Activated T-helper 1 cell treated with anti-CD3 and anti-CD28 coated beads, Interleukin-12 subunit alpha, Interleukin-12 subunit beta, Interleukin-2, Interleukin-4 antibody, amounts not matched to agents 30 ng/mL and 10 ng/mL and 1 ng/mL, durations not matched to agents 14 hours and 24 hours and 36 hours (primary cell): ENCODE results near the gene CDKAL1. TPM values are rescaled to one million over a fixed set of nuclear protein-coding genes. Genes with fewer than 3 reads are reported as not detected.

ENCODE experiments used
- DNase-seq: peaks from one replicate; pipeline ENCODE4 v3.0.0; 2021; ENCODE audit warnings: low spot score
- H3K27ac Mint-ChIP-seq: one replicate; pipeline ENCODE4 v1.8.0; 2021; ENCODE audit warnings: mild to moderate bottlenecking, mixed read lengths
- H3K27me3 Mint-ChIP-seq: one replicate; pipeline ENCODE4 v1.8.0; 2022; ENCODE audit warnings: mild to moderate bottlenecking, moderate library complexity, mixed read lengths; ENCODE audit not compliant: insufficient read depth
- H3K36me3 Mint-ChIP-seq: one replicate; pipeline ENCODE4 v1.8.0; 2021; ENCODE audit warnings: low read depth, mixed read lengths
- H3K4me1 Mint-ChIP-seq: one replicate; pipeline ENCODE4 v1.8.0; 2021; ENCODE audit warnings: low read depth, mixed read lengths
- H3K4me3 Mint-ChIP-seq: one replicate; pipeline ENCODE4 v1.8.0; 2021; ENCODE audit warnings: mild to moderate bottlenecking, moderate library complexity, mixed read lengths
- H3K9me3 Mint-ChIP-seq: one replicate; pipeline ENCODE4 v1.8.0; 2021; ENCODE audit warnings: mixed read lengths
- intact Hi-C: fragments of 100-400 bp; cut with micrococcal nuclease; formaldehyde crosslinking; loops from one replicate; pipeline ENCODE4 v1.15.1; 2024
- total RNA-seq: library from RNA; stranded (reverse); gene quantifications from 2 replicates; pipeline ENCODE4 v1.2.3, GENCODE V29; 2022

CDKAL1 gene
- total RNA-seq, 1 donor from 2014 or later = 32.2 TPM

DNA sequence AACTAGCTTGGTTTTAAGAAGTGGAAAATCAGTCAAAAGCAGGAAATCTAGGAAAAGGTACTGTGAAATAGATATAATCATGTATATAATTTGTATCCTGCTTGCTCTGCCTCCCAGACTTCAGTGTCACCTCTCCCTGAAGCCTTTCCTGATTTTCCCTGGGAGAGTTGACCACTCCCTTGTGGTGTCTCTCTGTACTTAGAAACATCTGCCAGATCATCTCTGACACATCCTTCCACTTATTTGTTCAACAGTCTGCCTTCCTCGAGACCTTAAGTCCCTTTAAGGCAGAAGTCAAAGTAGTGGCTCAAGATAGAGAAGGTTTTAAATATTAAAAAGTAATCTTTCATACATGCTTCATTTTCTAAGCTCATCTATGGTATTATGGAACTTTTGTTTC is 236.5 kb downstream of the CDKAL1 start:
- no peak for DNase-seq
- Mint-ChIP-seq H3K27me3 (no peaks in the 10 kb centered on the region), H3K4me3 (no peak overlapping the region), H3K4me1 (no peaks in the 10 kb centered on the region), H3K27ac (no peak overlapping the region), H3K36me3 (peaks cover 4% of the 10 kb centered on the region), H3K9me3 (no peaks in the 10 kb centered on the region)
- intact Hi-C loops = no loop called here

DNA sequence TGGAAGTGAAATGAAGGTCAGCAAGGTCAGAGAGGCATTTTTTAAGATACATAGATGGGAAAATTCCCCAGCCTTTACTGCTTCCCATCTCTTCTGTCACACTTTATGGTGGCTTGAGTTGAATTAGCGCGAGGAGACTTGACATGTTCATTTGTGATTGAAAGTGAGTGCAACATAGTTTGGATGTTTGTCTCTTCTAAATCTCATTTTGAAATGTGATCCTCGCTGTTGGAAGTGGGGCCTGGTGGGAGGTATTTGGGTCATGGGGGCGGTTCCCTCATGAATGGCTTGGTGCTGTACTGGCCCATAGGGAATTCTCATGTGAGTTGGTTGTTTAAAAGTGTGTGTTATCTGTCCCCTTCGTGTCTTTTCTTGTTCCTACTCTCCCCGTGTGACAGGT is 237.2 kb downstream of the CDKAL1 start:
- Mint-ChIP-seq H3K4me1 (no peaks in the 10 kb centered on the region), H3K27me3 (no peaks in the 10 kb centered on the region), H3K9me3 (no peaks in the 10 kb centered on the region), H3K27ac (no peak overlapping the region), H3K4me3 (no peak overlapping the region), H3K36me3 (peaks cover 4% of the 10 kb centered on the region)
- intact Hi-C loops = no loop called here
- DNase-seq = no peak

DNA sequence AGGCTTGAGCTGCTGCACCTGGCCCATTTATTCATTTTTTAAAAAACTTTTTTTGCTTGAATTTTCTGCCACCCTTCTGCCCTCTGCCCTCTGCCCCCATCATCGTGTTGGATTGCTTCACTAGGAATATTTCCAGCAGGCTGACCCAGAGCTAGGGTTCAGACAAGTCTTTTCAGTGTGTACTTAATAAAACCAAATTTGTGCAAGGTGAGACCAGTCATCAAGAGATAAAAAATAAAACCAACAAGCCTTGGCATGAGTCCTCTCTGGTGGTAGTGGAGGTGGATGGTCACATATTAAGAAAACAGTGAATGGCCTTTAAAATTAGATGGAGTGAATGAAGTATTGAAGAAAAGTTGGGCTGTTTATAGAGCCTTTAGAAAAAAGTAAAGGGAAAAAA is 239.6 kb downstream of the CDKAL1 start:
- Mint-ChIP-seq H3K4me3 (no peak overlapping the region), H3K9me3 (no peaks in the 10 kb centered on the region), H3K36me3 (peaks cover 4% of the 10 kb centered on the region), H3K27ac (no peak overlapping the region), H3K27me3 (no peaks in the 10 kb centered on the region), H3K4me1 (no peaks in the 10 kb centered on the region)
- intact Hi-C loops = no loop called here
- DNase-seq = no peak

DNA sequence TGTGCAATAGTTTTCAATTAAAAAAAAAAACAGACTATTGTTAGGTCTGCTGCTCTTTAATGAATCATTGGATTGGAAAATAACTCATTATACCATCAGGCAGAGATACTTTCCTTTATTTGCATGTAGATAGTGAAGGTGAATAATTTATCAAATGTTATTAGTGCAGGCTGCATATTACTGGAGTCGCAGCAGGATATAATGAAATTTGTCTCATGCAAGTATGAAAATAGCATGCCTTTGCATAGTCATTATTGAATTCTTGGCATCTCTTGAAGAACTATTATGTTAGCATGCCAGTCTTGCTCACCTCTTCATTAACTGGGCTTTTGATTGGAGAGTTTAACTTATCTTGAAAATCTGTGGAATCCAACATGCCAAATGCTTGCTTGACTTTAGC is 241.7 kb downstream of the CDKAL1 start:
- Mint-ChIP-seq H3K27ac (no peak overlapping the region), H3K27me3 (no peaks in the 10 kb centered on the region), H3K4me3 (no peak overlapping the region), H3K36me3 (peaks cover 4% of the 10 kb centered on the region), H3K4me1 (no peaks in the 10 kb centered on the region), H3K9me3 (no peaks in the 10 kb centered on the region)
- intact Hi-C loops = no loop called here
- no peak for DNase-seq

DNA sequence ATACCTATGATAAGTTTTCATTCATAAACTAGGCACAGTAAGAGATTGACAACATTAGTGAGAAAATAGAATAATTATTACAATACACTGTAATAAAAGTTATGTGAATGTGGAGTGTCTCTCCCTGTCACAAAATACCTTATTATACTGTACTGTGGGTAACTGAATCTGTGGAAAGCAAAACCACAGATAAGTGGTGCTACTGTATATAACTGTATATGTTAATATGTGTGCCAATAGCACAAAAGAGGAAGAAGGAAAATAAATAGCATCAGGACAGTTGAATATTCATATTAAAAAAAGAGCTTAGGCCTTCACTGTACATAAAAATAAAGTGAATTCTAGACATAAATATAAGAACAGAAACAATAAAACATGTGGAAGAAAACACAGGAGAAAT is 243.5 kb downstream of the CDKAL1 start:
- Mint-ChIP-seq H3K36me3 (peaks cover 8% of the 10 kb centered on the region), H3K27me3 (no peaks in the 10 kb centered on the region), H3K4me3 (no peak overlapping the region), H3K27ac (no peak overlapping the region), H3K9me3 (no peaks in the 10 kb centered on the region), H3K4me1 (no peaks in the 10 kb centered on the region)
- intact Hi-C loops = no loop called here
- no peak for DNase-seq

DNA sequence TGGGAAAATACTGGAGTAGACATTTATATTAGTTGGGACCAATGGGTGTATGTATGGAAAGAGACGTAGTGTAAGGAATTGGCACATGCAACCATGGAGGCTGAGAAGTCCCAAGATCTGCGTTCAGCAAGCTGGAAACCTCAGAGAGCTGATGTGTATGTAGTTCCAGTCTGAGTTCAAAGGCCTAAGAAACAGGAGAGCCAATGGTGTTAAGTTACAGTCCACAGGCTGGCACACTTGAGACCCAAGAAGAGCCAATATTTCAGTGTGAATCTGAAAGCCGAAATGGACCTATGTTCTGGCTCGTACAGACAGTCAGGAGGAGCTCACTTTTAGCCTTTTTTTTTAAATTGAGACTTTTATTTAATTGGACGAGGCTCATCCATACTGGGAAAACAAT is 244.2 kb downstream of the CDKAL1 start:
- intact Hi-C loops = no loop called here
- no peak overlapping the region for H3K27ac Mint-ChIP-seq
- H3K4me1 Mint-ChIP-seq = no peaks in the 10 kb centered on the region
- DNase-seq = no peak
- H3K4me3 Mint-ChIP-seq = no peak overlapping the region
- H3K36me3 Mint-ChIP-seq = peaks cover 11% of the 10 kb centered on the region
- H3K27me3 Mint-ChIP-seq = no peaks in the 10 kb centered on the region
- H3K9me3 Mint-ChIP-seq = no peaks in the 10 kb centered on the region

DNA sequence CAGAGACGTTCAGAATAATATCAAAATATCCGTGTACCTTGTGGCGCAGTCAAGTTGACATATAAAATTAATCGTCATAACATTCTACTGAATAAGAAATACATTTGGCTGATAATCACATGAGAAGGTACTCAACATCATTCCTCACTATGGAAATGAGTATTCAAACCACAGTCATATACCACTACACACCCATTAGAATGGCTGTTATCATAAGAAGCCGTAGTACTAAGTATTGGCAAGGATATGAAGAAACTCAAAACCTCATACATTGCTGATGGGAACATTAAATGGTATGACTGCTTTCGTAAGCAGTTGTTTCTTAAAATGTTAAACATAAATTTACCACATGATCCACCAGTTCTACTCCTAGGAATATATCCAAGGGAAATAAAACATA is 244.7 kb downstream of the CDKAL1 start:
- no peaks in the 10 kb centered on the region for H3K9me3 Mint-ChIP-seq
- no peak for DNase-seq
- intact Hi-C loops = no loop called here
- H3K27ac Mint-ChIP-seq = no peak overlapping the region
- H3K27me3 Mint-ChIP-seq = no peaks in the 10 kb centered on the region
- H3K4me1 Mint-ChIP-seq = no peaks in the 10 kb centered on the region
- peaks cover 13% of the 10 kb centered on the region for H3K36me3 Mint-ChIP-seq
- H3K4me3 Mint-ChIP-seq = no peak overlapping the region

DNA sequence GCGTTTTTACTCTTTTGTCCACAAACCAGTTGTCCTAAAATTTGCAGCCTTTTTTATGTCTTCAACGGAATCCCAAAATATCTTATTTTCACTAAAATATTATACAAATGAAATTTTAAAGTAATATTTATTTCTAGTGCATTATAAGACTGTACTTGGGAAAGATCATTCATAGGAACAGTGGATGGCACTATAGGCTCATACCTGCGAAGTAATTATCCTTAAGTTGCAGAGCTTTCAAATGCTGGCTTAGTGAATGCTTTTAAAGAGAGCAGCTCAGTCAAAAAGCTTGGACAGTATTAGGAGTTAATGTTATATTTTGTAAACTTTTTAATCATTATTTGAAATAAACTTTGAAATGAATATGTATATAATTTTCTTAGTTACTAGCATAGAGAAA is 254.9 kb downstream of the CDKAL1 start:
- intact Hi-C loops = no loop called here
- no peaks in the 10 kb centered on the region for H3K27me3 Mint-ChIP-seq
- no peaks in the 10 kb centered on the region for H3K4me1 Mint-ChIP-seq
- H3K36me3 Mint-ChIP-seq = peaks cover 2% of the 10 kb centered on the region
- no peak overlapping the region for H3K4me3 Mint-ChIP-seq
- H3K27ac Mint-ChIP-seq = no peak overlapping the region
- DNase-seq = no peak
- H3K9me3 Mint-ChIP-seq = no peaks in the 10 kb centered on the region

DNA sequence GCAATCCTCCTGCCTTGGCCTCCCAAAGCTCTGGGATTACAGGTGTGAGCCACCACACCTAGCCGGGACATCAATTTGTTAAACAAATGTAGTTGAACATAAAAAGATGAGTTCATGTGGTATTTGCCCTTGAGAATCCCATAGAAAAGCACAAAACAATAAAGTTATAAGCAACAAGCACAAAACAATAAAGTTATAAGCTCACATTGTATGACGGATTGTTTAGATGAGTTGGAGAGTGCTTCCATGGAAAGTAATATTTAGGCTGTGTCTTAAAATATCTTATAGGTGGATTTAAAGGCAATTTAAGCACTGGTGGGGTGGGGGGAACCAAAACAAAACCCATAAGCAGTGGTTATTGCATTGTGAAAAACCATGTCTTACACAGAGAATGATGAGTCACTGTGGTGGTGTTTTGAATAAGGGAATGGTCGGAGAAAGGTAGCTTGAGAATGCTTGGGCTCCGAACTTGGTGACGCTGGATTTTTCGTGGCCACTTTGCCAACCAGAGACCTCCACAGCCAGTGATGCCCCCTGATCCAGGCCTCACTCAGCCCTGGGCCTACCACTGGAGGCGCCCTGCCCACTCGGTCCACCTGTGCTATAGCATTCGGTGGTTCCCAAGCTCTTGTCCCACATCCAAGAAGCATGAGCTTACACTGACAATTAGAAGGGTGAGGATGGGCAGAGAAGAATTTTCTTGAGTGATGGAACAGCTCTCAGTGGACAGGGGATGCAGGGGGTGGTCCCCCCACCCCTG is 256.0 kb downstream of the CDKAL1 start:
- Mint-ChIP-seq H3K4me3 (no peak overlapping the region), H3K36me3 (peaks cover 2% of the 10 kb centered on the region), H3K9me3 (no peaks in the 10 kb centered on the region), H3K27me3 (no peaks in the 10 kb centered on the region), H3K27ac (no peak overlapping the region), H3K4me1 (no peaks in the 10 kb centered on the region)
- no peak for DNase-seq
- intact Hi-C loops = no loop called here

DNA sequence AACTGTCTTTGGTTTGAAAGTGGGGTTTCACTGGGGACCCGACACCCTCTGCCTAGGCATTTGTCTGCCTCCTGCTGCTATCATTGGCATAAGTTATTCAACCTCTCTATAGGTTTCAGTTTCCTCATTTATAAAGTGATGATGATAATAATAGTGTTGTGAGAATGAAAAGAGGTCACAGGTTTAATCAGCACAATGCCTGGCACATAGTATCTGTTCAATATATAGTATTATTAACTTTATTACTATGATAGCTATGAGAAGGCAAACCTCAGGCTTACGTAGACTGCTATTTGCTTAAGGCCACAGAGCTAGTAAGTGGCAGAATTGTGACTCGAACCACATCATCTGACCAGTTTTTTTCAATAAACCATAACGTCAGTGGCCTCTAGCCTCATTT is 256.8 kb downstream of the CDKAL1 start:
- no peaks in the 10 kb centered on the region for H3K9me3 Mint-ChIP-seq
- no peak overlapping the region for H3K27ac Mint-ChIP-seq
- intact Hi-C loops = no loop called here
- no peak for DNase-seq
- H3K36me3 Mint-ChIP-seq = peaks cover 2% of the 10 kb centered on the region
- no peaks in the 10 kb centered on the region for H3K4me1 Mint-ChIP-seq
- no peaks in the 10 kb centered on the region for H3K27me3 Mint-ChIP-seq
- no peak overlapping the region for H3K4me3 Mint-ChIP-seq

DNA sequence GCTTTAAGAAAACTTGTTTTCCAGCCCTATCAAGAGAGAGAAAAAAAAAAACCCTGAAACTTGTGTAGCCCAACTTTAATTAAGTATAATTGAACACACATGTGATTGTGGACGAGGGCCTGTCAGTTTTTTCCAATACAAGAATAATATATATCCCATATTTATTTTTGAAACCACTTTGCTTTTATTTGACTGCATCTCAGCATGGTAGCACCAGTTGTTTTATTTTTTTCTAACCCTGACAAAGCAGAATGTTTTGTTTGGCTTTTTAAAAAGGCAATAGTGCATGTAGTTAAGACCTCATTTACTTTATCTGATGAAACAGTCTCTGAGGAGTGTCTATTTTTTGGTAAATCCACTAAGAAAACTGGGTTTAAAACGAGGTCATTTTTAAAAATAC is 257.7 kb downstream of the CDKAL1 start:
- Mint-ChIP-seq H3K36me3 (peaks cover 6% of the 10 kb centered on the region), H3K9me3 (peaks cover 2% of the 10 kb centered on the region), H3K4me1 (no peaks in the 10 kb centered on the region), H3K27me3 (no peaks in the 10 kb centered on the region), H3K4me3 (no peak overlapping the region), H3K27ac (no peak overlapping the region)
- intact Hi-C loops = no loop called here
- DNase-seq = no peak

DNA sequence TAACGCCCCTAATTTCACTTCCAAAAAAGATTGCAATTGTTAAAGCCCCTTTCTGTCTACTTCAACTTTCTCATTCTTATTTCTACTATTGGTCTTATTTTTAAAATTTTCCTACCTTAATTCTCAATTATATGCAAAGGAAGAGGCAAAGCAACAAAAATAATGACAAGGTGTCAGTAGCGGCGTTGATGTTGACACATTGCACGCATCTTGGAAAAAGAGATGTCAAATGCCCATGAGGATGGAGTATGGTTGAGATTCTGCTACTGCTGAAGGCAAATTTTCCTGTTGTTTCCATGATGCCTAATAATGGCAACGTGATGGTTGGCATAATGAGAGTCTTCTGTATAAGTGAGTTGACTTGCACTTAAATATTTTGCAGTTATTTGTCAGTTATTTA is 258.9 kb downstream of the CDKAL1 start:
- Mint-ChIP-seq H3K27me3 (no peaks in the 10 kb centered on the region), H3K36me3 (peaks cover 6% of the 10 kb centered on the region), H3K4me1 (no peaks in the 10 kb centered on the region), H3K27ac (no peak overlapping the region), H3K4me3 (no peak overlapping the region), H3K9me3 (peaks cover 7% of the 10 kb centered on the region)
- intact Hi-C loops = no loop called here
- DNase-seq = no peak

DNA sequence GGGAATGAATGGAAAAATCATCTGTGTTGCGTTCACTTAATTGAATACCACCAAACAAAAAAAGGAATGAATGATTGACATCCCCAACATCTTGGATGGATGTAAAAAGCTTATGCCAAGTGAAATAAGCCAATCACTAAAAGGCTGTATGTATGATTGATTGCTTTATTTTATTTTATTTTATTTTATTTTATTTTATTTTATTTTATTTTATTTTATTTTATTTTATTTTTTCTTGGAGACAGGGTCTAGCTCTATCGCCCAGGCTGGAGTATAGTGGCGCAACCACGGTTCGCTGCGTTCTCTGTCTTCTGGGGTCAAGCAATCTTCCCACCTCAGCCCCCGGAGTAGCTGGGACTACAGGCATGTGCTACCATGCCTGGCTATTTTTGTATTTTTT is 263.3 kb downstream of the CDKAL1 start:
- intact Hi-C loops = no loop called here
- DNase-seq = no peak
- no peaks in the 10 kb centered on the region for H3K4me1 Mint-ChIP-seq
- H3K4me3 Mint-ChIP-seq = no peak overlapping the region
- H3K36me3 Mint-ChIP-seq = peaks cover 3% of the 10 kb centered on the region
- H3K27me3 Mint-ChIP-seq = no peaks in the 10 kb centered on the region
- peaks cover 7% of the 10 kb centered on the region for H3K9me3 Mint-ChIP-seq
- no peak overlapping the region for H3K27ac Mint-ChIP-seq

DNA sequence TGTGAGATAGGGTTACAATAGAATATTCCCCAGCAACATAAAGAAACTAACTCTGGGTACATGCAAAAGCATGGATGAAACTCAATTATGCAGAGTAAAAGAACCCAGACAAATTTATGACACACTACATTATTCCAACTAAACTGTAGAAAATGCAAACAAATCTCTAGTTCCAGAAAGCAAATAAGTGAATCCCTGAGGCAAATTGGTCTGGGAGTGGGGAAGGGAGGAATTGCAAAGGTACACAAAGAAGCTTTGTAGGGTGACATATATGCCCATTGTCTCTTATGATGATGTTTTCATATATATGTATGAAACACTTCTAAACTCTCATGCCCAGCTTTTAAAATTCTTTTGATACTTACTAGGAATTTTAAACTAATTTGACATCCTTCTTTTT is 266.0 kb downstream of the CDKAL1 start:
- H3K36me3 Mint-ChIP-seq = peaks cover 7% of the 10 kb centered on the region
- peaks cover 7% of the 10 kb centered on the region for H3K9me3 Mint-ChIP-seq
- no peaks in the 10 kb centered on the region for H3K4me1 Mint-ChIP-seq
- no peaks in the 10 kb centered on the region for H3K27me3 Mint-ChIP-seq
- intact Hi-C loops = no loop called here
- H3K4me3 Mint-ChIP-seq = no peak overlapping the region
- H3K27ac Mint-ChIP-seq = no peak overlapping the region
- DNase-seq = no peak
